ENCODE data around the gene ACAA1. TPM values are rescaled to one million over a fixed set of nuclear protein-coding genes. Genes with fewer than 3 reads are reported as not detected.

ACAA1 gene
- total RNA-seq, 1 experiment from 2014 or later: 49.0 TPM

DNA sequence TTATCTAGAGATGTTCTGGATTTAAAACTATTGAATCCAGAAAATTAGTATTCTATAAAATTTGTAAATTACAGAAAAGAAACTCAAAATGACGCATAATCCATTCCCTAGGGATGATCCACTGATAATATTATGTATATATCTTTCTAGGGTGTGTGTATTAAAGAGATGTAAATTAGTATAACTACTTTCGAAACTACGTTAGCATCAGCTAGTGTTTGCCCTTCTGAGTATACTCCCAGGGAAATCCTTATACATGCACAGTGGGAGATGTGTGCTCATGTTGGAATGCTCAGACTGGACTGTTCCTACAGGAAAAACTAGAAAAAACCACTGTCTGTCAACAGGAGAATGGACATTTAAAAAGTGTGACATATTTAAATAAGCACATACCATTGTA, 36.4 kb downstream of the ACAA1 start:
- Histone ChIP-seq H4K20me1 (ENCODE audit: insufficient read depth) (no peaks in the 10 kb centered on the region; the same call in 1 of the 2 replicates), H3K27ac (ENCODE audit: low read depth, low read length) (no peak overlapping the region), H3K9me3 (ENCODE audit: control insufficient read depth in 1 of 2, insufficient read depth in 1 of 2, low read depth in 1 of 2, low read length in 2 of 2) (peaks cover 3 to 8% of the 10 kb centered on the region in 2 experiments; a peak in 2 of 4 replicates), H2AFZ (ENCODE audit: low read depth, low read length, poor library complexity, severe bottlenecking) (no peak overlapping the region), H3K79me2 (ENCODE audit: insufficient read depth, low read length) (no peaks in the 10 kb centered on the region), H3K36me3 (ENCODE audit: control insufficient read depth in 1 of 2, insufficient read depth in 2 of 2, low read length in 2 of 2) (no peaks in the 10 kb centered on the region), H3K9me2 (ENCODE audit: insufficient read depth) (no peaks in the 10 kb centered on the region), H3K4me1 (ENCODE audit: control insufficient read depth in 1 of 2, insufficient read depth in 2 of 2, low read length in 2 of 2) (no peaks in the 10 kb centered on the region), H3K4me2 (ENCODE audit: low read length) (no peak overlapping the region), H3K4me3 (replicated peaks in 1 of 2; ENCODE audit: low read depth in 1 of 2, low read length in 2 of 2) (no peak overlapping the region), H3K9ac (ENCODE audit: low read length) (no peak overlapping the region), H3K27me3 (ENCODE audit: insufficient read depth, low read length) (peaks cover 5% of the 10 kb centered on the region; the same call in 1 of the 2 replicates)
- DNase-seq (ENCODE audit: low read depth, low spot score): no peak
- ChIA-PET POLR2A (no interaction called here), CTCF (no interaction called here), RAD21 (ENCODE audit: low non-redundant PET in 1 of 2, low total read pairs in 2 of 2, uncharacterized antibody in 2 of 2, unreplicated experiment in 2 of 2) (no interaction called here)
- no TSS peak for BruUV-seq (replicated peaks)
- no peak for ATAC-seq
- TF ChIP-seq EZH2 (IDR thresholded peaks at IDR 0.05) (no peak), SRF (IDR thresholded peaks at IDR 0.05; ENCODE audit: low read depth) (no peak), FOSL1 (IDR thresholded peaks at IDR 0.05; ENCODE audit: low read depth) (no peak), SIN3A (IDR thresholded peaks at IDR 0.05; ENCODE audit: low read depth) (no peak), ELF1 (IDR thresholded peaks at IDR 0.05; ENCODE audit: borderline replicate concordance, low read depth) (no peak), SP1 (IDR thresholded peaks at IDR 0.05; ENCODE audit: low read depth) (no peak), RAD21 (IDR thresholded peaks at IDR 0.05; ENCODE audit: low read depth) (no peak), CBX3 (IDR thresholded peaks at IDR 0.05; ENCODE audit: low read depth) (no peak), POLR2AphosphoS5 (IDR thresholded peaks at IDR 0.05; ENCODE audit: low read depth, low read length) (no peak), EGR1 (IDR thresholded peaks at IDR 0.05; ENCODE audit: low read depth) (no peak), JUND (IDR thresholded peaks at IDR 0.05) (no peak), ZNF274 (IDR thresholded peaks at IDR 0.05; ENCODE audit: low read depth, low read length) (no peak)
- TF ChIP-seq, protein P1, sequence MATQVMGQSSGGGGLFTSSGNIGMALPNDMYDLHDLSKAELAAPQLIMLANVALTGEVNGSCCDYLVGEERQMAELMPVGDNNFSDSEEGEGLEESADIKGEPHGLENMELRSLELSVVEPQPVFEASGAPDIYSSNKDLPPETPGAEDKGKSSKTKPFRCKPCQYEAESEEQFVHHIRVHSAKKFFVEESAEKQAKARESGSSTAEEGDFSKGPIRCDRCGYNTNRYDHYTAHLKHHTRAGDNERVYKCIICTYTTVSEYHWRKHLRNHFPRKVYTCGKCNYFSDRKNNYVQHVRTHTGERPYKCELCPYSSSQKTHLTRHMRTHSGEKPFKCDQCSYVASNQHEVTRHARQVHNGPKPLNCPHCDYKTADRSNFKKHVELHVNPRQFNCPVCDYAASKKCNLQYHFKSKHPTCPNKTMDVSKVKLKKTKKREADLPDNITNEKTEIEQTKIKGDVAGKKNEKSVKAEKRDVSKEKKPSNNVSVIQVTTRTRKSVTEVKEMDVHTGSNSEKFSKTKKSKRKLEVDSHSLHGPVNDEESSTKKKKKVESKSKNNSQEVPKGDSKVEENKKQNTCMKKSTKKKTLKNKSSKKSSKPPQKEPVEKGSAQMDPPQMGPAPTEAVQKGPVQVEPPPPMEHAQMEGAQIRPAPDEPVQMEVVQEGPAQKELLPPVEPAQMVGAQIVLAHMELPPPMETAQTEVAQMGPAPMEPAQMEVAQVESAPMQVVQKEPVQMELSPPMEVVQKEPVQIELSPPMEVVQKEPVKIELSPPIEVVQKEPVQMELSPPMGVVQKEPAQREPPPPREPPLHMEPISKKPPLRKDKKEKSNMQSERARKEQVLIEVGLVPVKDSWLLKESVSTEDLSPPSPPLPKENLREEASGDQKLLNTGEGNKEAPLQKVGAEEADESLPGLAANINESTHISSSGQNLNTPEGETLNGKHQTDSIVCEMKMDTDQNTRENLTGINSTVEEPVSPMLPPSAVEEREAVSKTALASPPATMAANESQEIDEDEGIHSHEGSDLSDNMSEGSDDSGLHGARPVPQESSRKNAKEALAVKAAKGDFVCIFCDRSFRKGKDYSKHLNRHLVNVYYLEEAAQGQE (IDR thresholded peaks at IDR 0.05; ENCODE audit: low read depth): no peak
- TF ChIP-seq, protein P2, sequence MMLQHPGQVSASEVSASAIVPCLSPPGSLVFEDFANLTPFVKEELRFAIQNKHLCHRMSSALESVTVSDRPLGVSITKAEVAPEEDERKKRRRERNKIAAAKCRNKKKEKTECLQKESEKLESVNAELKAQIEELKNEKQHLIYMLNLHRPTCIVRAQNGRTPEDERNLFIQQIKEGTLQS (IDR thresholded peaks at IDR 0.05): no peak
- TF ChIP-seq, protein P3, sequence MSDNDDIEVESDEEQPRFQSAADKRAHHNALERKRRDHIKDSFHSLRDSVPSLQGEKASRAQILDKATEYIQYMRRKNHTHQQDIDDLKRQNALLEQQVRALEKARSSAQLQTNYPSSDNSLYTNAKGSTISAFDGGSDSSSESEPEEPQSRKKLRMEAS (IDR thresholded peaks at IDR 0.05): no peak
- intact Hi-C loops (cut with micrococcal nuclease): no loop called here
